Neural crest cell (in vitro differentiated cells): ENCODE measurements around the gene PYHIN1. TPM values are rescaled to one million over a fixed set of nuclear protein-coding genes. Genes with fewer than 3 reads are reported as not detected.

Experiments
- DNase-seq: peaks from one replicate; pipeline ENCODE4 v3.0.0; 2021; ENCODE audit warnings: low read depth, mixed read lengths, low spot score
- H3K27ac Mint-ChIP-seq: one replicate; pipeline ENCODE4 v1.8.0; 2021; ENCODE audit warnings: mild to moderate bottlenecking, mixed read lengths; ENCODE audit not compliant: unreplicated experiment
- H3K27me3 Mint-ChIP-seq: 2 replicates; pipeline ENCODE4 v1.8.0; 2021; ENCODE audit warnings: low read depth, mild to moderate bottlenecking, mixed read lengths
- H3K36me3 Mint-ChIP-seq: 2 replicates; pipeline ENCODE4 v1.8.0; 2021; ENCODE audit warnings: low read depth, mild to moderate bottlenecking, mixed read lengths
- H3K4me1 Mint-ChIP-seq: 2 replicates; pipeline ENCODE4 v1.8.0; 2021; ENCODE audit warnings: mixed read lengths
- H3K4me3 Mint-ChIP-seq: one replicate; pipeline ENCODE4 v1.8.0; 2021; ENCODE audit warnings: mild to moderate bottlenecking, mixed read lengths
- H3K9me3 Mint-ChIP-seq: 2 replicates; pipeline ENCODE4 v1.8.0; 2021; ENCODE audit warnings: mixed read lengths
- CTCF ChIP-seq: fragments of 200-600 bp; sonication (generic); conservative IDR thresholded peaks from 2 replicates; pipeline ENCODE4 v1.5.0; 2021; ENCODE audit warnings: antibody characterized with exemption, mild to moderate bottlenecking
- total RNA-seq: library from RNA; stranded (reverse); gene quantifications from 2 replicates; pipeline ENCODE4 v1.2.1, GENCODE V29; 2021

Gene PYHIN1
- total RNA-seq, 1 donor from 2014 or later, result not detected

- no peak overlapping the region for H3K27ac Mint-ChIP-seq
- peaks cover 39% of the 10 kb centered on the region for H3K4me1 Mint-ChIP-seq
- no peak overlapping the region for H3K4me3 Mint-ChIP-seq
- H3K9me3 Mint-ChIP-seq, result no peaks in the 10 kb centered on the region
- no peak for TF ChIP-seq CTCF
- no peaks in the 10 kb centered on the region for H3K36me3 Mint-ChIP-seq
- no peaks in the 10 kb centered on the region for H3K27me3 Mint-ChIP-seq
- DNase-seq, result no peak
Measured at GRCh38 chr1:158992787-158993312, 61.5 kb downstream of the PYHIN1 start.

GRCh38 chr1:158996998-158997397, 65.6 kb downstream of the PYHIN1 start:
- Mint-ChIP-seq H3K27me3 (no peaks in the 10 kb centered on the region), H3K4me1 (peaks cover 40% of the 10 kb centered on the region), H3K9me3 (no peaks in the 10 kb centered on the region), H3K36me3 (no peaks in the 10 kb centered on the region), H3K27ac (no peak overlapping the region), H3K4me3 (peak overlapping the region; percentile 61)
- no peak for DNase-seq
- no peak for TF ChIP-seq CTCF

- Mint-ChIP-seq H3K36me3 (no peaks in the 10 kb centered on the region), H3K4me1 (peaks cover 40% of the 10 kb centered on the region), H3K27ac (no peak overlapping the region), H3K27me3 (no peaks in the 10 kb centered on the region), H3K4me3 (peak overlapping the region; percentile 86), H3K9me3 (no peaks in the 10 kb centered on the region)
- no peak for TF ChIP-seq CTCF
- no peak for DNase-seq
Measured at GRCh38 chr1:158998037-158998780, 66.9 kb downstream of the PYHIN1 start.

GRCh38 chr1:158998781-158999161, 67.4 kb downstream of the PYHIN1 start:
- Mint-ChIP-seq H3K4me3 (peak overlapping the region; percentile 86), H3K27ac (no peak overlapping the region), H3K36me3 (no peaks in the 10 kb centered on the region), H3K4me1 (peaks cover 40% of the 10 kb centered on the region), H3K27me3 (no peaks in the 10 kb centered on the region), H3K9me3 (no peaks in the 10 kb centered on the region)
- TF ChIP-seq CTCF, result peak; percentile 97
- DNase-seq, result peak; percentile 36

- peak overlapping the region; percentile 79 for H3K27ac Mint-ChIP-seq
- no peaks in the 10 kb centered on the region for H3K36me3 Mint-ChIP-seq
- H3K9me3 Mint-ChIP-seq, result no peaks in the 10 kb centered on the region
- no peaks in the 10 kb centered on the region for H3K27me3 Mint-ChIP-seq
- peaks cover 40% of the 10 kb centered on the region for H3K4me1 Mint-ChIP-seq
- TF ChIP-seq CTCF, result no peak
- DNase-seq, result peak; percentile 50
- H3K4me3 Mint-ChIP-seq, result peak overlapping the region; percentile 86
Measured at GRCh38 chr1:158999316-159000069, 68.1 kb downstream of the PYHIN1 start.
